ENCODE data around the gene STT3A. TPM values are rescaled to one million over a fixed set of nuclear protein-coding genes. Genes with fewer than 3 reads are reported as not detected.

STT3A gene
- 10 to 100 TPM; 35.1 to 38.6 TPM for total RNA-seq
- 59.9 TPM for polyA plus RNA-seq (2013, experiment 1 of 2)
- 70.9 TPM for polyA plus RNA-seq (2013, experiment 2 of 2)
- 31.9 to 243 (median 93.4) reads per million in 172 experiments for total RNA-seq

GRCh38 chr11:125592305-125593113 is at the start of gene STT3A:
TSS of gene STT3A (plus strand) at chr11:125592852. CDS start at chr11:125595916, 3,064 bp downstream.
- ChIA-PET CTCF (interaction anchor here (0.9 to 4.5 kb wide), 5 partner anchors 19 to 672 kb away, joined by 3 to 19 read pairs (median 3); partner anchors contain the start of genes CHEK1 and EI24), POLR2A (interaction anchor here (0.7 to 5.7 kb wide), 23 partner anchors 9 to 970 kb away, joined by 3 to 136 read pairs (median 6); partner anchors contain the start of genes CHEK1, EI24, FAM118B and FEZ1)
- Mint-ChIP-seq H3K4me1 (ENCODE audit: low read depth) (peaks cover 46% of the 10 kb centered on the region), H3K9me3 (no peaks in the 10 kb centered on the region), H3K36me3 (ENCODE audit: low read depth) (peaks cover 36% of the 10 kb centered on the region), H3K27me3 (no peaks in the 10 kb centered on the region), H3K27ac (peak within 1 kb of the TSS; percentile 96), H3K4me3 (peak within 1 kb of the TSS; percentile 94)
- ATAC-seq (ENCODE audit: poor library complexity) (peak; percentile 91), DNase-seq (peak; percentile 94 to 100 (median 97))
- Histone ChIP-seq H3K4me1 (ENCODE audit: insufficient read depth, low read length) (peaks cover 32% of the 10 kb centered on the region), H3K4me3 (ENCODE audit: low read length) (peak within 1 kb of the TSS; percentile 94), H3K27ac (ENCODE audit: low read depth in 1 of 2, low read length in 2 of 2) (peak within 1 kb of the TSS; percentile 94 to 98), H3K27me3 (ENCODE audit: control insufficient read depth in 1 of 2, insufficient read depth in 2 of 2, low read length in 2 of 2) (no peaks in the 10 kb centered on the region), H3K36me3 (ENCODE audit: insufficient read depth, low read length) (peaks cover 12% of the 10 kb centered on the region), H3K9me3 (ENCODE audit: control insufficient read depth in 1 of 2, insufficient read depth in 1 of 2, low read length in 2 of 2) (no peaks in the 10 kb centered on the region)
- TF ChIP-seq, protein P1, sequence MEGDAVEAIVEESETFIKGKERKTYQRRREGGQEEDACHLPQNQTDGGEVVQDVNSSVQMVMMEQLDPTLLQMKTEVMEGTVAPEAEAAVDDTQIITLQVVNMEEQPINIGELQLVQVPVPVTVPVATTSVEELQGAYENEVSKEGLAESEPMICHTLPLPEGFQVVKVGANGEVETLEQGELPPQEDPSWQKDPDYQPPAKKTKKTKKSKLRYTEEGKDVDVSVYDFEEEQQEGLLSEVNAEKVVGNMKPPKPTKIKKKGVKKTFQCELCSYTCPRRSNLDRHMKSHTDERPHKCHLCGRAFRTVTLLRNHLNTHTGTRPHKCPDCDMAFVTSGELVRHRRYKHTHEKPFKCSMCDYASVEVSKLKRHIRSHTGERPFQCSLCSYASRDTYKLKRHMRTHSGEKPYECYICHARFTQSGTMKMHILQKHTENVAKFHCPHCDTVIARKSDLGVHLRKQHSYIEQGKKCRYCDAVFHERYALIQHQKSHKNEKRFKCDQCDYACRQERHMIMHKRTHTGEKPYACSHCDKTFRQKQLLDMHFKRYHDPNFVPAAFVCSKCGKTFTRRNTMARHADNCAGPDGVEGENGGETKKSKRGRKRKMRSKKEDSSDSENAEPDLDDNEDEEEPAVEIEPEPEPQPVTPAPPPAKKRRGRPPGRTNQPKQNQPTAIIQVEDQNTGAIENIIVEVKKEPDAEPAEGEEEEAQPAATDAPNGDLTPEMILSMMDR (IDR thresholded peaks at IDR 0.05) = no peak
- intact Hi-C loops (cut with DNase I, micrococcal nuclease) = loop anchor here (1.0 to 10.0 kb wide), 9 partner anchors 23 to 676 kb away; partner anchors contain the start of genes EI24 (in 2 of the 2), FAM118B (in 2 of the 2), HYLS1 (in 2 of the 2) and RPUSD4 (in 2 of the 2)

DNA sequence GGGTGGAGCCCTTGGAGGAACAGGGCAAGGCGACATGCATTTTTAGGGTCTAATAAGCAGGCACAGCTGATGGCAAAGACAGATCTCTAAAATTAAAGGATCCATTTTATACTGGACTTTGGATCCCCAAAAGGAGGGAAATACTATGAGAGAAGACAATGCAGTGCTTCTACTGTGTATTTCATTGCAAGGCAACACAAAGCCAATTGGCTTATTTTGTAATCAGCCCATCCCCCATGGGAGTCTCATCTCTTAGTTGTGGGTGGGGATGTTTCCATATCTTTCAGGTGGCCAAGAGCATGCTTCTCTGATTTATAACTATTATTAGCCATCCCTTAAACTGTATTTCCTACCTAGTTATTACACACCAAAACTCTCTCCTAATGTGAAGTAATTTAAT is 41.9 kb upstream of the STT3A start:
- Mint-ChIP-seq H3K4me1 (ENCODE audit: low read depth) (no peaks in the 10 kb centered on the region), H3K36me3 (ENCODE audit: low read depth) (peaks cover 37% of the 10 kb centered on the region), H3K27me3 (no peaks in the 10 kb centered on the region), H3K9me3 (peaks cover 14% of the 10 kb centered on the region), H3K27ac (no peak overlapping the region), H3K4me3 (no peak overlapping the region)
- H3K27ac ChIP-seq (ENCODE audit: low read depth in 1 of 2, low read length in 2 of 2) = no peak overlapping the region
- peaks cover 3 to 6% of the 10 kb centered on the region in 2 experiments for H3K27me3 ChIP-seq (ENCODE audit: control insufficient read depth in 1 of 2, insufficient read depth in 2 of 2, low read length in 2 of 2)
- TF ChIP-seq, protein P1 (IDR thresholded peaks at IDR 0.05) = no peak
- CTCF ChIA-PET = no interaction called here
- no peaks in the 10 kb centered on the region for H3K36me3 ChIP-seq (ENCODE audit: insufficient read depth, low read length)
- no peak overlapping the region for H3K4me3 ChIP-seq (ENCODE audit: low read length)
- ATAC-seq (ENCODE audit: poor library complexity) (no peak), DNase-seq (no peak)
- POLR2A ChIA-PET = no interaction called here
- H3K4me1 ChIP-seq (ENCODE audit: insufficient read depth, low read length) = no peaks in the 10 kb centered on the region
- intact Hi-C loops (cut with DNase I, micrococcal nuclease) = no loop called here
- peaks cover 11 to 27% of the 10 kb centered on the region in 2 experiments for H3K9me3 ChIP-seq (ENCODE audit: control insufficient read depth in 1 of 2, insufficient read depth in 1 of 2, low read length in 2 of 2)

DNA sequence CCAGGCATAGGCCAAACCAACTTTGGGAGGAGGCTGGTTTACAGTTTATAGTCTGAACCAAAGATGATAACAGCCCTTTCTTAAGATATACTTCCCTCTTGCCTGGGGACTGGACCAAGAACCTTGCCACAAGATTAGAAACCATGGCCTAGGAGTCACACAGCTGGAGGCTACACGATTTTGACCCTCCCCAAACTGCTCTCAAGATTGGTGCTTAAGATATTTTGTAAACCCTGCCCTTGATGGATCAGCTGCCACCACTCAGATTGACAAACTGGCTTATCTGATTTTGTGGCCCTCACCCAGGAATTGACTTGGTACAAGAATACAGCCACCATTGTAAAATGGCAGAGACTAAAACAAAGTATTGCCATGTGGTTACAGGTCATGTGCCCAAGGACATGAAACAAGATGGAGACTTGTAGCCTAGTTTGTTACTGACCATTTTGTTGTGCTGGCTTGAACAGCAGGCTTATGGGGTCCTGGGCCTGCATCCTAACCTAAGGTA is 40.8 kb upstream of the STT3A start:
- Histone ChIP-seq H3K4me3 (ENCODE audit: low read length) (no peak overlapping the region), H3K27ac (ENCODE audit: low read depth in 1 of 2, low read length in 2 of 2) (no peak overlapping the region), H3K27me3 (ENCODE audit: control insufficient read depth in 1 of 2, insufficient read depth in 2 of 2, low read length in 2 of 2) (peaks cover 3 to 6% of the 10 kb centered on the region in 2 experiments), H3K36me3 (ENCODE audit: insufficient read depth, low read length) (no peaks in the 10 kb centered on the region), H3K4me1 (ENCODE audit: insufficient read depth, low read length) (no peaks in the 10 kb centered on the region), H3K9me3 (ENCODE audit: control insufficient read depth in 1 of 2, insufficient read depth in 1 of 2, low read length in 2 of 2) (peaks cover 14 to 27% of the 10 kb centered on the region in 2 experiments)
- H3K4me1 Mint-ChIP-seq (ENCODE audit: low read depth) = no peaks in the 10 kb centered on the region
- no peaks in the 10 kb centered on the region for H3K27me3 Mint-ChIP-seq
- ATAC-seq (ENCODE audit: poor library complexity) (no peak), DNase-seq (no peak)
- TF ChIP-seq, protein P1 (IDR thresholded peaks at IDR 0.05) = no peak
- POLR2A ChIA-PET = no interaction called here
- no peak overlapping the region for H3K4me3 Mint-ChIP-seq
- CTCF ChIA-PET = no interaction called here
- H3K27ac Mint-ChIP-seq = no peak overlapping the region
- peaks cover 14% of the 10 kb centered on the region for H3K9me3 Mint-ChIP-seq
- H3K36me3 Mint-ChIP-seq (ENCODE audit: low read depth) = peaks cover 38% of the 10 kb centered on the region
- intact Hi-C loops (cut with DNase I, micrococcal nuclease) = no loop called here
